Spleen (tissue), 11 donors: ENCODE measurements around the gene TOMM6. TPM values are rescaled to one million over a fixed set of nuclear protein-coding genes. Genes with fewer than 3 reads are reported as not detected.

Experiments used
- DNase-seq: peaks from one replicate; pipeline ENCODE4 v3.0.0-alpha.2; 2020
- H3K27ac ChIP-seq, 8 donors: fragments of 200-600 bp; sonication (generic) in 7 of 8; 1 replicate in 4 of 8; 2 replicates in 4 of 8; pipeline versions ENCODE4 v1.5.0 to v1.8.0; 2016 to 2021; ENCODE audit warnings: inconsistent platforms in 4 of 8, mild to moderate bottlenecking in 4 of 8, moderate library complexity in 1 of 8
- H3K27me3 ChIP-seq, 7 donors: fragments of 200-600 bp; sonication (generic) in 6 of 7; replicated peaks in 1 of 7; 1 replicate in 4 of 7; 2 replicates in 3 of 7; pipeline versions ENCODE4 v1.5.0 to v1.8.0; 2016 to 2021; ENCODE audit warnings: inconsistent platforms in 3 of 7, mild to moderate bottlenecking in 1 of 7
- H3K36me3 ChIP-seq, 6 donors: fragments of 200-600 bp; sonication (generic) in 5 of 6; 1 replicate in 4 of 6; 2 replicates in 2 of 6; pipeline versions ENCODE4 v1.5.0 to v1.8.0; 2016 to 2021; ENCODE audit warnings: inconsistent platforms in 2 of 6
- H3K4me1 ChIP-seq, 6 donors: fragments of 200-600 bp; sonication (generic) in 5 of 6; 1 replicate in 3 of 6; 2 replicates in 3 of 6; pipeline versions ENCODE4 v1.5.0 to v1.8.0; 2016 to 2021; ENCODE audit warnings: inconsistent platforms in 3 of 6
- H3K4me3 ChIP-seq, 8 donors: fragments of 200-600 bp; sonication (generic) in 7 of 8; 1 replicate in 4 of 8; 2 replicates in 4 of 8; pipeline versions ENCODE4 v1.5.0 to v1.8.0; 2016 to 2021; ENCODE audit warnings: inconsistent platforms in 4 of 8, mild to moderate bottlenecking in 4 of 8, moderate library complexity in 2 of 8
- H3K9me3 ChIP-seq, 8 donors: fragments of 200-600 bp; sonication (generic) in 7 of 8; 1 replicate in 4 of 8; 2 replicates in 4 of 8; pipeline versions ENCODE4 v1.5.0 to v1.8.0; 2016 to 2021; ENCODE audit warnings: inconsistent platforms in 4 of 8
- POLR2A ChIP-seq, 3 donors: fragments of 450-650 bp; IDR thresholded peaks; one replicate each; pipeline ENCODE4 v1.5.1; 2017; ENCODE audit warnings: antibody characterized with exemption in 3 of 3, mild to moderate bottlenecking in 1 of 3
- POLR2AphosphoS5 ChIP-seq, 3 donors: sonication (generic); formaldehyde crosslinking; IDR thresholded peaks; one replicate each; pipeline ENCODE4 v1.5.1; 2017; ENCODE audit warnings: antibody characterized with exemption in 3 of 3
- WGBS, 5 donors: extraction: QIAGEN DNeasy Blood & Tissue Kit in 3 of 5; methylation state at CpG; one replicate each; pipeline versions ENCODE4 v1.1.5 to v1.1.7; 2013 to 2018; 5-methylcytosine and 5-hydroxymethylcytosine counted together
- intact Hi-C: fragments of 100-400 bp; cut with DNase I; formaldehyde crosslinking; loops from one replicate; pipeline ENCODE4 v1.15.0; 2023; ENCODE audit warnings: low total_unique reads
- polyA plus RNA-seq, 3 donors: library from polyadenylated mRNA; stranded (reverse); fragments of 200-250 nt; gene quantifications; one replicate each; pipeline ENCODE4 v1.2.1, GENCODE V29; 2013
- total RNA-seq, 7 donors: library from RNA; depleted of rRNA in 3 of 7; stranded (reverse); fragments of >200 nt in 3 of 7; fragmentation: NEBNext Ultra II Directional in 4 of 7; extraction: Animal tissue kit (Norgen Biotek cat#: 25700) in 4 of 7; gene quantifications; one replicate each; pipeline versions ENCODE4 v1.1.0 to v1.2.1, GENCODE V29; 2016 to 2021
- TF ChIP-seq, protein P1 (sequence below), 11 experiments: fragments of 200-600 bp in 7 of 11; fragments of 450-650 bp in 4 of 11; sonication (generic) in 4 of 11; IDR thresholded peaks in 8 of 11; conservative IDR thresholded peaks in 3 of 11; 1 replicate in 7 of 11; 2 replicates in 4 of 11; pipeline versions ENCODE4 v1.4.0 to v1.8.0; 2016 to 2021; ENCODE audit warnings: antibody characterized with exemption in 11 of 11, inconsistent platforms in 4 of 11, mild to moderate bottlenecking in 1 of 11
- donor health status: healthy with polysubstance abuse.
- donor health status: DM: no; HTN: no; CAD: no; lungs with moderate emphysema.
- donor health status: DM: no; HTN: no; CAD: no.
- donor health status: Bipolar disorder and iron deficiency.
- donor health status: healthy.
- donor health status: DM: no; HTN: no; CAD: no.
- donor health status: DM: yes; HTN: yes; CAD: no.

TOMM6 gene
- total and polyA plus RNA-seq, 10 donors, result 110 to 439 (median 137) TPM

DNA sequence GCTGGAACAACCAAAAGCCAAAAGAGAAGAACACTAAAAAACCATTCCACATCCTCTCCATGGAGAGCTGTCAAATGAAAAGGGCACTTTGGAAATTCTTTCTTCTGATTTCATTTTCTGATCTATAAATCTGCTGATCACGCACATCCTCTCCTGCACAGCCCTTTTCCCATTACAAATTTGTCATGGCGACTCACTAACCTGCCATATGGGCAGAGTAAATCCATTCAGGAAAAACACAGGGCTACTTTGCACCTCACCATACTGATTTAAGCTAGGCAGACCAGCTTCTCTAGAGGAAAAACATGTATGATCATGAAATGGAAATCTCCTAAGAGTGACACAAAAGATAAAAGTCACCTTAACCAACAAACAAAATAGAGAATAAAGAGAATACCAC, 26.0 kb downstream of the TOMM6 start:
- no peak overlapping the region for H3K27ac ChIP-seq
- DNase-seq, result no peak
- intact Hi-C loops, result no loop called here

DNA sequence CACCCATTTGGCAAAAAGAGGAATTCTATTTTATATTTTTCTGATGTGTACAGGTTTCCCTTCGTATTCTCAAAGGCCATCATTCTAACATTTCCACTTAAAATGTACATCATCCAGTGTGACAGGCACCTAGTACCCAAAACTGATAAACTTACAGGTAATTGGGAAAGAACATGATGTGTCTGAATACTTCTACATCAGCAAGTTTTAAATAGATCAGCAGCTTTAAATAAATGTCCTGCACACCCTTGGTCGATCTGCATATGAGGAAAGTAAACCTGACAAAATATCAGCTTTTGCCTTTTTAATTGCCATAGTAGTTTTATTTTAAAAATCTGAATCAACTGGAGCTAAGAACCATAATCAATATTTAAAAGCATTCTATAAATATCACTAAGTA, 26.5 kb downstream of the TOMM6 start:
- TF ChIP-seq, protein P1, sequence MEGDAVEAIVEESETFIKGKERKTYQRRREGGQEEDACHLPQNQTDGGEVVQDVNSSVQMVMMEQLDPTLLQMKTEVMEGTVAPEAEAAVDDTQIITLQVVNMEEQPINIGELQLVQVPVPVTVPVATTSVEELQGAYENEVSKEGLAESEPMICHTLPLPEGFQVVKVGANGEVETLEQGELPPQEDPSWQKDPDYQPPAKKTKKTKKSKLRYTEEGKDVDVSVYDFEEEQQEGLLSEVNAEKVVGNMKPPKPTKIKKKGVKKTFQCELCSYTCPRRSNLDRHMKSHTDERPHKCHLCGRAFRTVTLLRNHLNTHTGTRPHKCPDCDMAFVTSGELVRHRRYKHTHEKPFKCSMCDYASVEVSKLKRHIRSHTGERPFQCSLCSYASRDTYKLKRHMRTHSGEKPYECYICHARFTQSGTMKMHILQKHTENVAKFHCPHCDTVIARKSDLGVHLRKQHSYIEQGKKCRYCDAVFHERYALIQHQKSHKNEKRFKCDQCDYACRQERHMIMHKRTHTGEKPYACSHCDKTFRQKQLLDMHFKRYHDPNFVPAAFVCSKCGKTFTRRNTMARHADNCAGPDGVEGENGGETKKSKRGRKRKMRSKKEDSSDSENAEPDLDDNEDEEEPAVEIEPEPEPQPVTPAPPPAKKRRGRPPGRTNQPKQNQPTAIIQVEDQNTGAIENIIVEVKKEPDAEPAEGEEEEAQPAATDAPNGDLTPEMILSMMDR (IDR thresholded peaks at IDR 0.05 in 8 of 11, conservative IDR thresholded peaks at IDR 0.05 in 3 of 11), result no peak
- no peak for TF ChIP-seq POLR2AphosphoS5 (IDR thresholded peaks at IDR 0.05)
- no peak for TF ChIP-seq POLR2A (IDR thresholded peaks at IDR 0.05)
- intact Hi-C loops, result no loop called here
- no peaks in the 10 kb centered on the region for H3K9me3 ChIP-seq
- no peaks in the 10 kb centered on the region for H3K4me1 ChIP-seq
- WGBS, 5 donors, result 88 to 94% (median 90%) methylated on average over 2 of the region's 2 CpGs
- H3K27me3 ChIP-seq, result no peaks in the 10 kb centered on the region
- no peak overlapping the region for H3K4me3 ChIP-seq
- H3K27ac ChIP-seq, result no peak overlapping the region
- DNase-seq, result no peak
- H3K36me3 ChIP-seq, result no peaks in the 10 kb centered on the region

More for the DNA sequence above, 26.0 kb downstream of the TOMM6 start:
- no peaks in the 10 kb centered on the region for H3K36me3 ChIP-seq
- no peaks in the 10 kb centered on the region for H3K9me3 ChIP-seq
- TF ChIP-seq POLR2AphosphoS5 (IDR thresholded peaks at IDR 0.05) (no peak), POLR2A (IDR thresholded peaks at IDR 0.05) (no peak)
- TF ChIP-seq, protein P1 (IDR thresholded peaks at IDR 0.05 in 8 of 11, conservative IDR thresholded peaks at IDR 0.05 in 3 of 11), result no peak
- H3K27me3 ChIP-seq, result no peaks in the 10 kb centered on the region
- 90 to 92% (median 92%) methylated on average over 2 of the region's 2 CpGs for WGBS, 5 donors
- H3K4me3 ChIP-seq, result no peak overlapping the region
- H3K4me1 ChIP-seq, result no peaks in the 10 kb centered on the region

DNA sequence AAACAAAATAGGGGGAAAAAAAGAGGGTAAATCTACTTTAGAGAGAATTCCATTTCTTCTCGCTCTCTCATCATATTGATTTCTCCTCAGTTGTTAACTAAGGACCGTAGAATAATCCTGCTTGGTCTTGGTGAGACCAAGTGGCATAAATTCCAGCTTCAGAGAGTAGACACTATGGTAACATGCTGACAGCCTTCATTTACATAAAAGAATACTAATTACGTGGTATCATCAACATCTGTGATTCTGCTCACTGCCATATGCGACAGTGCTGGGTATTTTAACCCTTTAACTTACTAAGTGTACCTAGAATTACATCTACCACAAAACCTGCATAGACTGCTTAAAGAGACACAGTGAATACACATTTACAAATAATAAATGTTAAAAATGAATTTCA, 27.1 kb downstream of the TOMM6 start:
- Histone ChIP-seq H3K27ac (no peak overlapping the region), H3K36me3 (no peaks in the 10 kb centered on the region), H3K27me3 (no peaks in the 10 kb centered on the region), H3K4me3 (no peak overlapping the region), H3K4me1 (no peaks in the 10 kb centered on the region), H3K9me3 (no peaks in the 10 kb centered on the region)
- no peak for DNase-seq
- TF ChIP-seq POLR2AphosphoS5 (IDR thresholded peaks at IDR 0.05) (no peak), POLR2A (IDR thresholded peaks at IDR 0.05) (no peak)
- TF ChIP-seq, protein P1 (IDR thresholded peaks at IDR 0.05 in 8 of 11, conservative IDR thresholded peaks at IDR 0.05 in 3 of 11), result no peak
- WGBS, 5 donors, result 71 to 90% (median 82%) methylated on average over 4 of the region's 4 CpGs
- intact Hi-C loops, result no loop called here

DNA sequence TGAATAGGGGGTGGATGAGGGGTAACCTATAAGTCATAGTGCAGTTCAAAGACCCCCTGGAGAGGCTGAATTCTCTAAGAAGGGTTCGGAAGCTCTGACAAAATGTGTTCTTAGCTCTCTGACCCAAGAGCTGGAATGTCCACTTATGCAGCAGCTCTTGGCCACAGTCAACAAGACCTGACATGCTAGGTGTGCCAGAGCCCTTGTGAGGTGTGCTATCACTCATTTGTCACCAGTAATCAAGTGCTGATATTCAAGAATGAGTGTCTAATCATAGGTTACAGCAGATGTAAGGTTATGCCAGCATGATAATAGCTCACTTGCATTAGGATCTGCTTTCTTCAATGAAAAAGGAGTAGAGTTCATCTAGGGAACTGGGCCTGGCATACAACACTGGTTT, 28.1 kb downstream of the TOMM6 start:
- no peaks in the 10 kb centered on the region for H3K27me3 ChIP-seq
- WGBS, 5 donors, result 88 to 97% (median 93%) methylated on average over 1 of the region's 1 CpG
- no peak for TF ChIP-seq POLR2A (IDR thresholded peaks at IDR 0.05)
- no peak for TF ChIP-seq POLR2AphosphoS5 (IDR thresholded peaks at IDR 0.05)
- TF ChIP-seq, protein P1 (IDR thresholded peaks at IDR 0.05 in 8 of 11, conservative IDR thresholded peaks at IDR 0.05 in 3 of 11), result no peak
- no peaks in the 10 kb centered on the region for H3K9me3 ChIP-seq
- intact Hi-C loops, result no loop called here
- no peak for DNase-seq
- no peaks in the 10 kb centered on the region for H3K4me1 ChIP-seq
- H3K36me3 ChIP-seq, result no peaks in the 10 kb centered on the region
- no peak overlapping the region for H3K27ac ChIP-seq
- H3K4me3 ChIP-seq, result no peak overlapping the region
